Left cardiac atrium (tissue), 4 donors: ENCODE measurements around the gene TNFSF18. TPM values are rescaled to one million over a fixed set of nuclear protein-coding genes. Genes with fewer than 3 reads are reported as not detected.

Experiments
- ATAC-seq, 2 donors: fragments of 200-7000 bp; cut with Tn5 transposase; one replicate each; pipeline ENCODE4 v1.9.1; 2020; ENCODE audit warnings: mild to moderate bottlenecking in 2 of 2, moderate library complexity in 2 of 2
- DNase-seq: peaks from one replicate; pipeline ENCODE4 v3.0.0-alpha.2; 2020
- intact Hi-C, 2 donors: fragments of 100-400 bp; cut with DNase I; formaldehyde crosslinking; loops; one replicate each; pipeline versions ENCODE4 v1.14.1 to v1.15.1; 2022 to 2023
- total RNA-seq, 2 donors: library from RNA; stranded (reverse); fragmentation: NEBNext Ultra II Directional; extraction: Animal tissue kit (Norgen Biotek cat#: 25700); gene quantifications; one replicate each; pipeline ENCODE4 v1.2.1, GENCODE V29; 2021
- donor health status: DM: no; HTN: yes; CAD: no.
- donor health status: DM: no; HTN: yes; CAD: no; lungs with severe emphysema.
- donor health status: DM: yes; HTN: yes; CAD: no.
- donor health status: Dilated cardiomyopathy.

TNFSF18 gene
- total RNA-seq, 2 donors from 2014 or later = 0.15 TPM; not detected in 1

DNA sequence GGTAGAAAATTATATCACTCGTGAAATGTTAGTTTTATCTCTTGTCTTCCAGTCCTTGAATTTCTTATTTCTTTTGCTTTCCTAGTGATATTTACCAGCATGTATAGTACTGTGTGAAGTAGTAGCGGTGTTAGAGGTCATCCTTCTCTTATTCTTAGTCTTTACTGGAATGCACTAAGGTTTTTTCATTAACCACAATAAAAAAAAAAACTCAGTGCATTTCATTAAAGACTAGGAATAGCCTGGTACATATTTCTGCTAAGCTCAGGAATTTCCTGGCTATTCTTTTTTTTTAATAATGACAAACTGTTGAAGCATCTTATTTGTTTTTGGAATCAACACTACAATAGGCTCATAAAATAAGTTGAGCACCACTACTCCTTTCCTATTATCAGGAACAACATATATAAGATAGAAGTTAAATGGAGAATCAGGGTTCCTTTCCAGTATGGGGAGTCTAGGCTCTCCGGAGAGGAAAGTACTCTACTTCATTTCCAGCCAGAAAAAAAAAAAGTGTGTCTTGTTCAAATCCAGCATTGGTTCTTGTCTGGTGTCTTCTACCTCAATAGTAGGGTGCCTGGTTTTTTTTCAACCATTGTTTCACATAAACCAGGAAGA is 60.0 kb downstream of the TNFSF18 start:
- DNase-seq (no peak), ATAC-seq (no peak)
- intact Hi-C loops = no loop called here

Other genes starting within 250 kb of the TNFSF18 start
- gene TNFSF4, start 156.4 kb upstream of the TNFSF18 start, total RNA-seq = 1 to 10 TPM; 1.9 to 2.3 TPM